ENCODE measurements around the gene TEX35. TPM values are rescaled to one million over a fixed set of nuclear protein-coding genes. Genes with fewer than 3 reads are reported as not detected.

TEX35 gene
- polyA plus RNA-seq, 1 donor (not counting 4 experiments of a cell fraction or from before 2014, with no cell fraction given) = 0.18 TPM

DNA sequence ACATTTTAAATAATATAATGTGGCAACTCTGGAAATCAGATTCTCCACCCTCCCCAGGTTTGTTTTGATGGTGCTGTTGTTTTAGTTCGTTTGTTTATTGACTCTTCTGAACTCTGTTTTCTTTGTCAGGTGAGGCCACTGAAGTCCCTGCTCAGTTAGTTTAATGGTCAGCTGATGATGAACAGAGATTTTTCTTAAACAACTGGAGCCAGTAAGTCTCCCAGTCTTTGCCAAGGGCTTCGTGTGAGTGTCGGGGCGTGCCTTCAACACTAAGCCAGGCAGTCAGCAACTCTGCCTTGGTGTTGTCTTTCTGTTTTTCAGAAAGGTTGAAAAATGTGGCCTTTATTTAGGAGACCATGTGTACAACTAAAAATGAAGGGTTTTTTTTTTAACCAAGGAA is 58.9 kb downstream of the TEX35 start:
- FAIRE-seq = no peak
- Histone ChIP-seq H3K9me3 (ENCODE audit: control insufficient read depth, low read depth, low read length) (no peaks in the 10 kb centered on the region), H3K9ac (ENCODE audit: control insufficient read depth, extremely low read depth, insufficient read depth, low read length) (no peak overlapping the region), H4K20me1 (ENCODE audit: control insufficient read depth, extremely low read depth, insufficient read depth, low read length) (no peaks in the 10 kb centered on the region), H3K4me2 (ENCODE audit: control insufficient read depth, extremely low read depth, insufficient read depth, low read depth, low read length) (no peak overlapping the region), H3K27ac (ENCODE audit: control insufficient read depth, insufficient read depth, low read length) (no peak overlapping the region), H3K36me3 (ENCODE audit: control insufficient read depth in 2 of 2, extremely low read depth in 1 of 2, insufficient read depth in 2 of 2, low read length in 2 of 2) (no peaks in the 10 kb centered on the region), H2AFZ (ENCODE audit: control insufficient read depth, low read length) (no peak overlapping the region), H3K27me3 (ENCODE audit: control insufficient read depth, extremely low read depth, insufficient read depth, low read length) (no peaks in the 10 kb centered on the region), H3K79me2 (ENCODE audit: control insufficient read depth, insufficient read depth, low read length) (no peaks in the 10 kb centered on the region), H3K9me1 (ENCODE audit: control insufficient read depth, extremely low read depth, insufficient read depth, low read length) (no peaks in the 10 kb centered on the region), H3K4me1 (ENCODE audit: control insufficient read depth, extremely low read depth, insufficient read depth, low read length) (no peaks in the 10 kb centered on the region), H3K4me3 (ENCODE audit: control insufficient read depth in 2 of 3, extremely low read depth in 1 of 3, insufficient read depth in 2 of 3, low read depth in 1 of 3, low read length in 3 of 3) (no peak overlapping the region)
- dilution Hi-C loops (cut with MboI; ENCODE audit: extremely low pct_ligation_motif_present, low sequenced_read_pairs) = no loop called here
- TF ChIP-seq, protein P1, sequence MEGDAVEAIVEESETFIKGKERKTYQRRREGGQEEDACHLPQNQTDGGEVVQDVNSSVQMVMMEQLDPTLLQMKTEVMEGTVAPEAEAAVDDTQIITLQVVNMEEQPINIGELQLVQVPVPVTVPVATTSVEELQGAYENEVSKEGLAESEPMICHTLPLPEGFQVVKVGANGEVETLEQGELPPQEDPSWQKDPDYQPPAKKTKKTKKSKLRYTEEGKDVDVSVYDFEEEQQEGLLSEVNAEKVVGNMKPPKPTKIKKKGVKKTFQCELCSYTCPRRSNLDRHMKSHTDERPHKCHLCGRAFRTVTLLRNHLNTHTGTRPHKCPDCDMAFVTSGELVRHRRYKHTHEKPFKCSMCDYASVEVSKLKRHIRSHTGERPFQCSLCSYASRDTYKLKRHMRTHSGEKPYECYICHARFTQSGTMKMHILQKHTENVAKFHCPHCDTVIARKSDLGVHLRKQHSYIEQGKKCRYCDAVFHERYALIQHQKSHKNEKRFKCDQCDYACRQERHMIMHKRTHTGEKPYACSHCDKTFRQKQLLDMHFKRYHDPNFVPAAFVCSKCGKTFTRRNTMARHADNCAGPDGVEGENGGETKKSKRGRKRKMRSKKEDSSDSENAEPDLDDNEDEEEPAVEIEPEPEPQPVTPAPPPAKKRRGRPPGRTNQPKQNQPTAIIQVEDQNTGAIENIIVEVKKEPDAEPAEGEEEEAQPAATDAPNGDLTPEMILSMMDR (optimal IDR thresholded peaks at IDR 0.05 in 1 of 3, IDR thresholded peaks at IDR 0.05 in 1 of 3, conservative IDR thresholded peaks at IDR 0.05 in 1 of 3; ENCODE audit: extremely low read depth in 1 of 3, insufficient read depth in 2 of 3, low read length in 3 of 3) = no peak
- TF ChIP-seq EZH2 (IDR thresholded peaks at IDR 0.05; ENCODE audit: low read length) = no peak
- DNase-seq (ENCODE audit: low read depth, low spot score) = no peak

Small RNA genes lying within 50 kb of the gene (small RNA-seq; reads per million reads assigned to genes)
- 0 reads per million in 3 experiments for gene RF00017 (ENCODE audit: insufficient read length in 3 of 3, low read depth in 3 of 3, low replicate concordance in 1 of 3)
- 0 reads per million in 3 experiments for gene RNA5SP69 (ENCODE audit: insufficient read length in 3 of 3, low read depth in 3 of 3, low replicate concordance in 1 of 3)

Other genes with a start within 250 kb of the TEX35 start
- gene CLEC20A, start 16.1 kb upstream of the TEX35 start, polyA plus RNA-seq = not detected in 3 replicates
- gene RALGPS2, start 212.1 kb downstream of the TEX35 start, polyA plus RNA-seq = 9.1 to 14.8 TPM (median 10.7 TPM) in 3 replicates